ENCODE data around the gene LNX2. TPM values are rescaled to one million over a fixed set of nuclear protein-coding genes. Genes with fewer than 3 reads are reported as not detected.

Gene LNX2
- polyA plus RNA-seq (2013, experiment 1 of 2; ENCODE audit: insufficient read length), result 4.5 TPM
- polyA plus RNA-seq (2013, experiment 2 of 2; ENCODE audit: insufficient read length), result 5.2 TPM

GRCh38 chr13:27620377-27621115 is at the start of gene LNX2:
TSS of gene LNX2 (minus strand) at chr13:27620529. CDS start at chr13:27581703, 38,826 bp downstream.
- peak; percentile 98 for DNase-seq

- DNase-seq, result no peak
Measured at GRCh38 chr13:27667946-27668345, 47.6 kb upstream of the LNX2 start.

- DNase-seq, result no peak
Measured at GRCh38 chr13:27666951-27667350, 46.6 kb upstream of the LNX2 start.

GRCh38 chr13:27665761-27666160 is 45.4 kb upstream of the LNX2 start:
- no peak for DNase-seq

GRCh38 chr13:27665333-27665732 is 45.0 kb upstream of the LNX2 start:
- DNase-seq, result no peak

- DNase-seq, result no peak
Measured at GRCh38 chr13:27663947-27664346, 43.6 kb upstream of the LNX2 start.

GRCh38 chr13:27662738-27663470 is 42.6 kb upstream of the LNX2 start:
- DNase-seq, result no peak

- no peak for DNase-seq
Measured at GRCh38 chr13:27661017-27661416, 40.7 kb upstream of the LNX2 start.

GRCh38 chr13:27660511-27660910 is 40.2 kb upstream of the LNX2 start:
- DNase-seq, result no peak

- DNase-seq, result no peak
Measured at GRCh38 chr13:27659145-27659865, 39.0 kb upstream of the LNX2 start.

- DNase-seq, result peak; percentile 74
Measured at GRCh38 chr13:27658546-27658945, 38.2 kb upstream of the LNX2 start.

- DNase-seq, result no peak
Measured at GRCh38 chr13:27657724-27658123, 37.4 kb upstream of the LNX2 start.

- no peak for DNase-seq
Measured at GRCh38 chr13:27654816-27655215, 34.5 kb upstream of the LNX2 start.

- DNase-seq, result no peak
Measured at GRCh38 chr13:27654059-27654458, 33.7 kb upstream of the LNX2 start.

GRCh38 chr13:27650312-27650711 is 30.0 kb upstream of the LNX2 start:
- no peak for DNase-seq

- peak; percentile 92 for DNase-seq
Measured at GRCh38 chr13:27644302-27644701, 24.0 kb upstream of the LNX2 start.

- no peak for DNase-seq
Measured at GRCh38 chr13:27643334-27644132, 23.2 kb upstream of the LNX2 start.

- no peak for DNase-seq
Measured at GRCh38 chr13:27641711-27642502, 21.6 kb upstream of the LNX2 start.

- DNase-seq, result no peak
Measured at GRCh38 chr13:27639186-27639585, 18.9 kb upstream of the LNX2 start.

GRCh38 chr13:27638521-27638920 is 18.2 kb upstream of the LNX2 start:
- DNase-seq, result peak; percentile 78

GRCh38 chr13:27638001-27638400 is 17.7 kb upstream of the LNX2 start:
- DNase-seq, result no peak

- no peak for DNase-seq
Measured at GRCh38 chr13:27637289-27637626, 16.9 kb upstream of the LNX2 start.

Measured in fibroblast of skin of abdomen (primary cell).